ENCODE measurements around the gene CLEC7A.

- TF ChIP-seq EZH2phosphoT487 (IDR thresholded peaks at IDR 0.05; ENCODE audit: borderline replicate concordance, low read length): no peak
- TF ChIP-seq, protein P1, sequence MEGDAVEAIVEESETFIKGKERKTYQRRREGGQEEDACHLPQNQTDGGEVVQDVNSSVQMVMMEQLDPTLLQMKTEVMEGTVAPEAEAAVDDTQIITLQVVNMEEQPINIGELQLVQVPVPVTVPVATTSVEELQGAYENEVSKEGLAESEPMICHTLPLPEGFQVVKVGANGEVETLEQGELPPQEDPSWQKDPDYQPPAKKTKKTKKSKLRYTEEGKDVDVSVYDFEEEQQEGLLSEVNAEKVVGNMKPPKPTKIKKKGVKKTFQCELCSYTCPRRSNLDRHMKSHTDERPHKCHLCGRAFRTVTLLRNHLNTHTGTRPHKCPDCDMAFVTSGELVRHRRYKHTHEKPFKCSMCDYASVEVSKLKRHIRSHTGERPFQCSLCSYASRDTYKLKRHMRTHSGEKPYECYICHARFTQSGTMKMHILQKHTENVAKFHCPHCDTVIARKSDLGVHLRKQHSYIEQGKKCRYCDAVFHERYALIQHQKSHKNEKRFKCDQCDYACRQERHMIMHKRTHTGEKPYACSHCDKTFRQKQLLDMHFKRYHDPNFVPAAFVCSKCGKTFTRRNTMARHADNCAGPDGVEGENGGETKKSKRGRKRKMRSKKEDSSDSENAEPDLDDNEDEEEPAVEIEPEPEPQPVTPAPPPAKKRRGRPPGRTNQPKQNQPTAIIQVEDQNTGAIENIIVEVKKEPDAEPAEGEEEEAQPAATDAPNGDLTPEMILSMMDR (conservative IDR thresholded peaks at IDR 0.05; ENCODE audit: low read depth, low read length): no peak
Observed at GRCh38 chr12:10132850-10133370, 2.9 kb upstream of the CLEC7A start.

All from PC-3 (cell line).